ENCODE data around the gene TMEM134. TPM values are rescaled to one million over a fixed set of nuclear protein-coding genes. Genes with fewer than 3 reads are reported as not detected.

TMEM134 gene
- total and polyA plus RNA-seq, 2 donors (not counting 3 experiments of a cell fraction or from before 2014, with no cell fraction given) = 33.4 to 207 TPM

DNA sequence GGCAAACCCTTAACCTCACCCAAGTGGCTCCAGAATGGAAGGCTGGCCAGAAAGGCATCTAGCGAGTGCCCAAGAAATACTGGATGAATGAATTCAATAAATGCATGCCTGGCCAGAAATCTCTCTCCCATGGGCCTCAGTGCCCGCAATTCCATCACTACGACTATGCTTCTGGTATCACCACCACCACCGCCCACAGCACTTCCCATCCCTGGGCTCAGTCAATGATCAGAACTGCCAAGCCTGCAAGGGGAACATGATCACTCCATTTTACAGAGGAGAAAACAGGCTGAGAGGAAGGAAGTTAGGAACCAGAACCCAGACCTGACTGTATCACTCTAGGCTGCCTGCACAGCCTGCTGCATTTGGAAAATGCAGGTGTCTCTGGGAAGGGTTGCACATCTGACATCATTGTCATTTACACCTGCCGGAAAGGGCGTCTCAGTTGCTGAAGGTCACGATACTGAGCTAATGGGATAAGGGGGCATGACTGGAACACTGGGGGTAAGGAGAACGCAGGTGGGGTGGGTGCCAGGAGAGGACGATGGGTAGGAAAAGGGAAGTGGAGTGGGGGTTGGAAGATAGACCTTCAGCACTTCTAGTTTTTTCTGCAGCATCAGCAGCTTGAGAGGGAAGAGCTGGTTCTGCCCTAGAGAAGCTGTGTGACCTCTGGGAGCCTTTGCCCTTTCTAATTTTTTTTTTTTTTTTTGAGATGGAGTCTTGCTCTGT is 19.8 kb downstream of the TMEM134 start:
- H3K9ac ChIP-seq (replicated peaks; ENCODE audit: extremely low read depth, insufficient read depth, low read length) = no peak overlapping the region
- no peak overlapping the region for H3K4me3 ChIP-seq (replicated peaks in 1 of 3; ENCODE audit: insufficient read depth in 1 of 3, low read depth in 1 of 3, low read length in 3 of 3)
- H4K20me1 ChIP-seq (replicated peaks; ENCODE audit: control insufficient read depth, extremely low read depth, insufficient read depth, low read length) = no peaks in the 10 kb centered on the region
- H3K4me2 ChIP-seq (ENCODE audit: insufficient read depth, low read length) = no peak overlapping the region
- BruUV-seq (replicated peaks) = no TSS peak
- CTCF ChIA-PET = interaction anchor here (0.8 to 1.6 kb wide), 2 partner anchors 47 to 66 kb away, joined by 3 read pairs; partner anchors contain the start of gene PPP1CA
- intact Hi-C loops (cut with micrococcal nuclease) (no loop called here), dilution Hi-C loops (cut with MboI; ENCODE audit: extremely low pct_ligation_motif_present, low sequenced_read_pairs) (no loop called here)
- no peak for DNase-seq (ENCODE audit: low read depth, low spot score)
- no peaks in the 10 kb centered on the region for H3K9me1 ChIP-seq (replicated peaks; ENCODE audit: control insufficient read depth, extremely low read depth, insufficient read depth, low read length)
- no peaks in the 10 kb centered on the region for H3K27me3 ChIP-seq (ENCODE audit: control insufficient read depth in 2 of 2, insufficient read depth in 2 of 2, low read length in 2 of 2)
- H3K36me3 ChIP-seq (ENCODE audit: control insufficient read depth in 2 of 2, extremely low read depth in 1 of 2, insufficient read depth in 2 of 2, low read length in 2 of 2) = no peaks in the 10 kb centered on the region
- no peaks in the 10 kb centered on the region for H3K79me2 ChIP-seq (ENCODE audit: control insufficient read depth, insufficient read depth, low read length)
- FAIRE-seq = no peak
- no peak overlapping the region for H2AFZ ChIP-seq (ENCODE audit: low read depth, low read length)
- peaks cover 7% of the 10 kb centered on the region for H3K4me1 ChIP-seq (ENCODE audit: control insufficient read depth, extremely low read depth, insufficient read depth, low read length)
- no peaks in the 10 kb centered on the region for H3K9me3 ChIP-seq (replicated peaks; ENCODE audit: control insufficient read depth, insufficient read depth, low read length)
- TF ChIP-seq MYC (IDR thresholded peaks at IDR 0.05; ENCODE audit: low read depth, low read length) (no peak), EZH2 (IDR thresholded peaks at IDR 0.05; ENCODE audit: borderline replicate concordance, low read depth, low read length, severe bottlenecking) (no peak)
- TF ChIP-seq, protein P1, sequence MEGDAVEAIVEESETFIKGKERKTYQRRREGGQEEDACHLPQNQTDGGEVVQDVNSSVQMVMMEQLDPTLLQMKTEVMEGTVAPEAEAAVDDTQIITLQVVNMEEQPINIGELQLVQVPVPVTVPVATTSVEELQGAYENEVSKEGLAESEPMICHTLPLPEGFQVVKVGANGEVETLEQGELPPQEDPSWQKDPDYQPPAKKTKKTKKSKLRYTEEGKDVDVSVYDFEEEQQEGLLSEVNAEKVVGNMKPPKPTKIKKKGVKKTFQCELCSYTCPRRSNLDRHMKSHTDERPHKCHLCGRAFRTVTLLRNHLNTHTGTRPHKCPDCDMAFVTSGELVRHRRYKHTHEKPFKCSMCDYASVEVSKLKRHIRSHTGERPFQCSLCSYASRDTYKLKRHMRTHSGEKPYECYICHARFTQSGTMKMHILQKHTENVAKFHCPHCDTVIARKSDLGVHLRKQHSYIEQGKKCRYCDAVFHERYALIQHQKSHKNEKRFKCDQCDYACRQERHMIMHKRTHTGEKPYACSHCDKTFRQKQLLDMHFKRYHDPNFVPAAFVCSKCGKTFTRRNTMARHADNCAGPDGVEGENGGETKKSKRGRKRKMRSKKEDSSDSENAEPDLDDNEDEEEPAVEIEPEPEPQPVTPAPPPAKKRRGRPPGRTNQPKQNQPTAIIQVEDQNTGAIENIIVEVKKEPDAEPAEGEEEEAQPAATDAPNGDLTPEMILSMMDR (IDR thresholded peaks at IDR 0.05; ENCODE audit: extremely low read depth in 1 of 2, insufficient read depth in 1 of 2, low read depth in 1 of 2, low read length in 2 of 2) = no peak
- POLR2A ChIA-PET = interaction anchor here (0.6 kb wide), 1 partner anchor 14 kb away, joined by 3 read pairs; no protein-coding TSS in a partner anchor
- H3K27ac ChIP-seq (ENCODE audit: insufficient read depth, low read depth, low read length) = no peak overlapping the region

DNA sequence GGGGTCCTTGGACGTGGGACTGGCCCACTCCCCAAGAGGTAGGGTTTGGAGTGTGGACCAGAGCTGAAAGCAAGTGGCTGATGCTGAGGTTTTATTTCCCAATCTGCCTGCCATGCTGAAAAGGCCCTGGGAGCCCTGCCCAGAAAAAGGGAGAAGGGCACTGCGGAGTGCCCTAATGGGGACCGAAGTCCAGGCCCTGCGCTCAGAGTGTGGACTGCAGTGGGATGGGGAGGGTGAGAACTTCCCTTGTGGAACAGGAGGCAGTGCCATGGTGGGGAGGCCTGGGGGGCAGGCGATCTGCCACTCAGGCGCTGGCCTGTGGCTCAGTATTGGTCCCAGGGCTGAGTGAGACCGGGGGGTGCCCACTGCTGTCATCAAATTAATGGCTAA is 20.8 kb downstream of the TMEM134 start:
- no peak for FAIRE-seq
- intact Hi-C loops (cut with micrococcal nuclease) = no loop called here
- Histone ChIP-seq H3K27ac (ENCODE audit: insufficient read depth, low read depth, low read length) (no peak overlapping the region), H3K4me3 (replicated peaks in 1 of 3; ENCODE audit: insufficient read depth in 1 of 3, low read depth in 1 of 3, low read length in 3 of 3) (no peak overlapping the region), H3K4me1 (ENCODE audit: control insufficient read depth, extremely low read depth, insufficient read depth, low read length) (peaks cover 7% of the 10 kb centered on the region), H3K79me2 (ENCODE audit: control insufficient read depth, insufficient read depth, low read length) (no peaks in the 10 kb centered on the region), H3K4me2 (ENCODE audit: insufficient read depth, low read length) (no peak overlapping the region), H3K9me1 (replicated peaks; ENCODE audit: control insufficient read depth, extremely low read depth, insufficient read depth, low read length) (no peaks in the 10 kb centered on the region), H3K9me3 (replicated peaks; ENCODE audit: control insufficient read depth, insufficient read depth, low read length) (no peaks in the 10 kb centered on the region), H3K9ac (replicated peaks; ENCODE audit: extremely low read depth, insufficient read depth, low read length) (no peak overlapping the region), H3K27me3 (ENCODE audit: control insufficient read depth in 2 of 2, insufficient read depth in 2 of 2, low read length in 2 of 2) (no peaks in the 10 kb centered on the region), H4K20me1 (replicated peaks; ENCODE audit: control insufficient read depth, extremely low read depth, insufficient read depth, low read length) (no peaks in the 10 kb centered on the region), H3K36me3 (ENCODE audit: control insufficient read depth in 2 of 2, extremely low read depth in 1 of 2, insufficient read depth in 2 of 2, low read length in 2 of 2) (no peaks in the 10 kb centered on the region), H2AFZ (ENCODE audit: low read depth, low read length) (no peak overlapping the region)
- ChIA-PET CTCF (no interaction called here), POLR2A (no interaction called here)
- TF ChIP-seq, protein P1 (IDR thresholded peaks at IDR 0.05; ENCODE audit: extremely low read depth in 1 of 2, insufficient read depth in 1 of 2, low read depth in 1 of 2, low read length in 2 of 2) = no peak
- no peak for TF ChIP-seq POLR2A (IDR thresholded peaks at IDR 0.05; ENCODE audit: low read depth, low read length)
- TF ChIP-seq MYC (IDR thresholded peaks at IDR 0.05; ENCODE audit: low read depth, low read length) = no peak
- TF ChIP-seq GATA2 (IDR thresholded peaks at IDR 0.05; ENCODE audit: insufficient read depth, insufficient read length, low read depth, low read length) = no peak
- TF ChIP-seq FOS (IDR thresholded peaks at IDR 0.05; ENCODE audit: borderline replicate concordance, insufficient read depth, low read length) = no peak
- TF ChIP-seq EZH2 (IDR thresholded peaks at IDR 0.05; ENCODE audit: borderline replicate concordance, low read depth, low read length, severe bottlenecking) = no peak
- no peak for TF ChIP-seq JUN (IDR thresholded peaks at IDR 0.05; ENCODE audit: borderline replicate concordance, insufficient read depth, insufficient read length, low read depth)
- TF ChIP-seq, protein P2, sequence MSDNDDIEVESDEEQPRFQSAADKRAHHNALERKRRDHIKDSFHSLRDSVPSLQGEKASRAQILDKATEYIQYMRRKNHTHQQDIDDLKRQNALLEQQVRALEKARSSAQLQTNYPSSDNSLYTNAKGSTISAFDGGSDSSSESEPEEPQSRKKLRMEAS (IDR thresholded peaks at IDR 0.05; ENCODE audit: insufficient read depth, insufficient read length) = no peak
- TF ChIP-seq POLR2AphosphoS5 (IDR thresholded peaks at IDR 0.05; ENCODE audit: insufficient read depth, low read depth, low read length) = no peak
- dilution Hi-C loops (cut with MboI; ENCODE audit: extremely low pct_ligation_motif_present, low sequenced_read_pairs) = no loop called here
- no TSS peak for BruUV-seq (replicated peaks)
- DNase-seq (ENCODE audit: low read depth, low spot score) = no peak
